HepG2 (cell line): Measurements from ENCODE around the gene R3HDM4. TPM values are rescaled to one million over a fixed set of nuclear protein-coding genes. Genes with fewer than 3 reads are reported as not detected.
A peak's percentile ranks its signal among the peaks of the same experiment; 100 is the strongest.

ENCODE experiments used
- ATAC-seq: fragments of 200-7000 bp; cut with Tn5 transposase; 3 replicates; pipeline ENCODE4 v1.9.1; 2020; ENCODE audit warnings: mild to moderate bottlenecking, moderate library complexity
- BruUV-seq: library from RNA; stranded (reverse); fragments of 400-500 nt; replicated peaks from 2 replicates; lab custom pipeline; 2021; lab: Mats Ljungman, UMichigan
- CTCF ChIA-PET: fragments of 300-600 bp; formaldehyde crosslinking; extraction: SDS; loops from one replicate; lab custom pipeline; 2021; ENCODE audit warnings: low total read pairs, inconsistent platforms, low intra/inter-chr PET ratio; lab: Yijun Ruan, JAX
- POLR2A ChIA-PET: fragments of 350-600 bp; sonication (Branson Sonifier 250); formaldehyde crosslinking; loops from one replicate; lab custom pipeline; 2020; ENCODE audit warnings: antibody characterized with exemption, inconsistent platforms; lab: Yijun Ruan, JAX
- DNase-seq: peaks from one replicate; pipeline ENCODE4 v3.0.0-alpha.2; 2015; ENCODE audit warnings: low spot score
- FAIRE-seq: peaks from 3 replicates; lab custom pipeline; 2011; peaks lifted over from hg19 to GRCh38; lab: Jason Lieb, UNC
- H2AFZ ChIP-seq: one replicate; pipeline ENCODE4 v1.6.1; 2011; ENCODE audit warnings: low read length, inconsistent platforms
- H3K27ac ChIP-seq: fragments of 300-600 bp; 3 replicates; pipeline ENCODE4 v1.8.0; 2011; ENCODE audit warnings: mixed run types, mild to moderate bottlenecking, mixed read lengths, low read length, inconsistent platforms; ENCODE audit not compliant: insufficient read depth; ENCODE audit errors: extremely low read length
- H3K27me3 ChIP-seq, 2 experiments: fragments of 200-600 bp in 1 of 2; 2 replicates in 1 of 2; 3 replicates in 1 of 2; pipeline versions ENCODE4 v1.6.0 to v1.8.0; 2011; ENCODE audit warnings: low read length in 2 of 2, mild to moderate bottlenecking in 2 of 2, moderate library complexity in 2 of 2, inconsistent platforms in 1 of 2; ENCODE audit not compliant: insufficient read depth in 2 of 2, control insufficient read depth in 1 of 2
- H3K36me3 ChIP-seq, 2 experiments: fragments of 200-600 bp in 1 of 2; replicated peaks in 1 of 2; 2 replicates in 1 of 2; 3 replicates in 1 of 2; pipeline versions ENCODE4 v1.5.1 to v1.8.0; 2011; ENCODE audit warnings: low read length in 2 of 2, inconsistent platforms in 1 of 2; ENCODE audit not compliant: insufficient read depth in 2 of 2, control insufficient read depth in 1 of 2
- H3K4me1 ChIP-seq: 2 replicates; pipeline ENCODE4 v1.5.1; 2012; ENCODE audit warnings: low read length, inconsistent platforms; ENCODE audit not compliant: insufficient read depth
- H3K4me2 ChIP-seq: 2 replicates; pipeline ENCODE4 v1.6.0; 2011; ENCODE audit warnings: low read depth, low read length, inconsistent platforms
- H3K4me3 ChIP-seq, 3 experiments: fragments of 200-600 bp in 1 of 3; sonication (generic), shearing (Covaris generic) in 1 of 3; replicated peaks in 1 of 3; 2 replicates each; pipeline ENCODE4 v1.5.1; 2011 to 2016; ENCODE audit warnings: low read length in 3 of 3, inconsistent platforms in 2 of 3, low read depth in 2 of 3, mild to moderate bottlenecking in 2 of 3, control low read depth in 1 of 3, mixed read lengths in 1 of 3; ENCODE audit not compliant: insufficient read depth in 1 of 3
- H3K79me2 ChIP-seq: one replicate; pipeline ENCODE4 v1.6.1; 2011; ENCODE audit warnings: low read length, inconsistent platforms; ENCODE audit not compliant: insufficient read depth
- H3K9ac ChIP-seq: 2 replicates; pipeline ENCODE4 v1.6.0; 2011; ENCODE audit warnings: mild to moderate bottlenecking, low read depth, low read length, inconsistent platforms; ENCODE audit not compliant: insufficient read depth
- H3K9me3 ChIP-seq: 2 replicates; pipeline ENCODE4 v1.5.1; 2012; ENCODE audit warnings: mild to moderate bottlenecking, low read length
- H4K20me1 ChIP-seq: 2 replicates; pipeline ENCODE4 v1.6.0; 2011; ENCODE audit warnings: inconsistent platforms, mild to moderate bottlenecking, low read length, moderate library complexity; ENCODE audit not compliant: insufficient read depth
- AGO2 ChIP-seq: fragments of 200-400 bp; formaldehyde crosslinking; optimal IDR thresholded peaks from 2 replicates; pipeline ENCODE3; 2017; ENCODE audit warnings: mild to moderate bottlenecking, low read depth, low read length, moderate library complexity
- DDIT3 ChIP-seq: sonication (generic); formaldehyde crosslinking; IDR thresholded peaks from 2 replicates; pipeline ENCODE4 v1.4.0; 2020; ENCODE audit warnings: mild to moderate bottlenecking, missing genetic modification reagents
- HNRNPL ChIP-seq: fragments of 200-400 bp; formaldehyde crosslinking; IDR thresholded peaks from 2 replicates; pipeline ENCODE4 v1.6.1; 2017; ENCODE audit warnings: mild to moderate bottlenecking, low read depth, low read length
- POGK ChIP-seq: sonication (generic); formaldehyde crosslinking; conservative IDR thresholded peaks from 2 replicates; pipeline ENCODE4 v1.8.0; 2022; ENCODE audit warnings: mild to moderate bottlenecking, moderate library complexity, missing genetic modification reagents
- RBFOX2 ChIP-seq: fragments of 200-400 bp; formaldehyde crosslinking; IDR thresholded peaks from 2 replicates; pipeline ENCODE4 v1.6.1; 2017; ENCODE audit warnings: low read depth, mild to moderate bottlenecking, low read length
- ZBTB33 ChIP-seq: sonication (generic); formaldehyde crosslinking; IDR thresholded peaks from 2 replicates; pipeline ENCODE4 v1.4.0; 2020; ENCODE audit warnings: missing genetic modification reagents
- ZFP36 ChIP-seq: fragments of 150-350 bp; IDR thresholded peaks from 2 replicates; pipeline ENCODE4 v1.6.1; 2018; ENCODE audit warnings: borderline replicate concordance, low read length, low read depth; ENCODE audit not compliant: partially characterized antibody
- ZMYM3 ChIP-seq: sonication (generic); formaldehyde crosslinking; IDR thresholded peaks from 2 replicates; pipeline ENCODE4 v1.5.1; 2020; ENCODE audit warnings: mild to moderate bottlenecking, missing genetic modification reagents
- ZNF687 ChIP-seq: sonication (generic); formaldehyde crosslinking; IDR thresholded peaks from 2 replicates; pipeline ENCODE4 v1.5.1; 2020; ENCODE audit warnings: mild to moderate bottlenecking, missing genetic modification reagents, moderate library complexity
- ZNF768 ChIP-seq: sonication (generic); formaldehyde crosslinking; IDR thresholded peaks from 2 replicates; pipeline ENCODE4 v1.4.0; 2020; ENCODE audit warnings: missing genetic modification reagents
- WGBS: methylation state at CpG from one replicate; pipeline ENCODE4 v1.1.6; 2017; ENCODE audit warnings: low lambda C conversion rate; 5-methylcytosine and 5-hydroxymethylcytosine counted together
- in situ Hi-C: cut with HindIII; loops from 2 replicates; pipeline ENCODE4 v1.10.0; 2017; ENCODE audit warnings: low pct_unique_long_range_greater_than_20kb; ENCODE audit not compliant: extremely low pct_ligation_motif_present
- intact Hi-C: fragments of 100-400 bp; cut with micrococcal nuclease; formaldehyde crosslinking; loops from one replicate; pipeline ENCODE4 v1.10.0; 2022; ENCODE audit not compliant: unreplicated experiment
- polyA plus RNA-seq, 8 experiments: library from polyadenylated mRNA; depleted of rRNA in 3 of 8; stranded (reverse) in 7 of 8; unstranded in 1 of 8; fragments of >200 nt; fragmentation: Illumina TruSeq in 4 of 8; extraction: Trizol in 4 of 8; gene quantifications; 2 replicates each; pipeline versions ENCODE4 v1.2.1 to v1.2.3, GENCODE V29; 2011 to 2016; ENCODE audit warnings: low read depth in 4 of 8, missing spikeins in 1 of 8, mixed read lengths in 1 of 8; ENCODE audit not compliant: insufficient read depth in 1 of 8
- total RNA-seq, 5 experiments: library from RNA; depleted of rRNA; stranded (reverse); fragments of >200 nt; fragmentation: Illumina TruSeq; extraction: Trizol; gene quantifications; 2 replicates each; pipeline ENCODE4 v1.2.3, GENCODE V29; 2016; ENCODE audit warnings: low read depth in 1 of 5

R3HDM4 gene
- total and polyA plus RNA-seq, 2 of the 13 experiments (the other 11 are each of a cell fraction or from before 2014, with no cell fraction given), result 26.2 to 26.9 TPM

- Histone ChIP-seq H3K4me1 (peaks cover 61% of the 10 kb centered on the region), H3K9ac (no peak overlapping the region), H3K27me3 (no peaks in the 10 kb centered on the region; a peak in 1 of 5 replicates), H3K4me3 (no peak overlapping the region), H3K27ac (peak overlapping the region; percentile 40), H3K36me3 (peaks cover 15 to 42% of the 10 kb centered on the region in 2 experiments), H3K4me2 (no peak overlapping the region), H3K79me2 (peaks cover 64% of the 10 kb centered on the region), H3K9me3 (no peaks in the 10 kb centered on the region), H4K20me1 (peaks cover 36% of the 10 kb centered on the region; the same call in 1 of the 2 replicates), H2AFZ (no peak overlapping the region)
- no peak for DNase-seq
- CTCF ChIA-PET, result no interaction called here
- POLR2A ChIA-PET, result interaction anchor here (0.9 to 1.7 kb wide), 3 partner anchors 12 to 20 kb away, joined by 3 to 5 read pairs (median 4); no protein-coding TSS in a partner anchor
- no peak for ATAC-seq
- TF ChIP-seq ZNF687 (CRISPR knock-in tag), result peak; percentile 11; the same call in 1 of the 2 replicates
- peak; percentile 49; the same call in 1 of the 2 replicates for TF ChIP-seq RBFOX2
- peak; percentile 17; the same call in 1 of the 2 replicates for TF ChIP-seq ZBTB33
- no peak for TF ChIP-seq POGK (CRISPR knock-in tag)
- peak; percentile 99 for TF ChIP-seq ZNF768 (CRISPR knock-in tag)
- no peak for TF ChIP-seq DDIT3 (CRISPR knock-in tag)
- TF ChIP-seq HNRNPL, result peak; percentile 21; the same call in 1 of the 2 replicates
- peak; percentile 46 for TF ChIP-seq ZFP36
- peak; percentile 76 for TF ChIP-seq AGO2
- peak; percentile 50; the same call in 1 of the 2 replicates for TF ChIP-seq ZMYM3 (CRISPR knock-in tag)
- in situ Hi-C loops (no loop called here), intact Hi-C loops (no loop called here)
- no peak for FAIRE-seq
- WGBS, result 94% methylated on average over 21 of the region's 47 CpGs
- no TSS peak for BruUV-seq
Measured at GRCh38 chr19:947707-948539, 34.9 kb upstream of the R3HDM4 start.
